Measurements from ENCODE around the gene NYAP1.
"Not testable (repeated sequence)": the region's sequence is repeated elsewhere in the genome, so short reads cannot be mapped to it uniquely, and the experiment has no call there.

NYAP1 gene

DNA sequence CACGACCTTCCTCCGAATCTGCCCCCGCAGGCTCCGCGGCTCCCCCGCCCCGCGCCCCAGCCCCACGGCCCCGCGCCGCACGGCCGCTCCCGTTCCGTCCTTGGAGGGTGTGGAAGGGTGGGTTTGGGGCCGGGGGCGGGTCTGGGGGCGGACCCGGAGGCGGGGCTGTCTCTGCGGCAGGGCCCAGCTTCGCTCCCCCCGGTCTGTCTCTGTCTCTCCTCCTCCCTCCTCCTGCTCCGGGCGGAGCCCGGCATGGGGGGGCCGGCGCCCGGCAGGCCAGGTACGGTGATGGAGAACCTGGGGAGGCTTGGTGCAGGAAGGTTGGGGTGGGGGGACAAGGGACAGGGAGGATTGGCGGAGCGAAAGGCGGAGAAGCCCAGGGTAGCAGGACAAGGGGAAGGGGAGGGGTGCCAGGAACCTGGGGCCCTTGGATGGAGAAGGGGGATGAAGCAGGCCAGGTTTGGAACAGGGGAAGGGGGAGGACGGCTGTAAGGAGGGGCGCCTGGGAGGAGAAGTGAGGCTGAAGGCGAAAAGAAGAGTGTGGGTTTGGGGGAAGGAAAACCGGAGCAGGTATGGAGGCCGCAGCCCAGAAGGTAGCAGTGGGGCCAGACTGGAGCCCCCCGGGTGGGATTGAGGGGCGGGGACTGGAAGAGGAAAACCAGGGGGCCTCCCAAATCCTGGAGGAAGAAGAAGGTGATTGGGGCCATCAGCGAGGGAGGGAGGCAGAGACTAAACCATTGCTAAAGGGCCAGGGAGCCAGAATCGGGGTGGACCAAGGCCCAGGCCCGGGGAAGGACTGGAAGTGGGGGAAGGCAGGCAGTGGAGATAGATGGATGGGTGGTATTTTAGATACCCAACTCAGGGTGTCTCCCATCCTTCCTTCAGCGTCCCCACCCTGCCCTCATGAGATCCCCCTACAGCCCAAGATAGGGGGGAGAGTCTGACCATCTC lies at the start of gene NYAP1:
NYAP1 (plus strand) TSS at position 206 of the 951 bp plus-strand sequence. CDS start 1,385 bp downstream, outside the sequence.
- no peak for DNase-seq (ENCODE audit: low read depth)

DNA sequence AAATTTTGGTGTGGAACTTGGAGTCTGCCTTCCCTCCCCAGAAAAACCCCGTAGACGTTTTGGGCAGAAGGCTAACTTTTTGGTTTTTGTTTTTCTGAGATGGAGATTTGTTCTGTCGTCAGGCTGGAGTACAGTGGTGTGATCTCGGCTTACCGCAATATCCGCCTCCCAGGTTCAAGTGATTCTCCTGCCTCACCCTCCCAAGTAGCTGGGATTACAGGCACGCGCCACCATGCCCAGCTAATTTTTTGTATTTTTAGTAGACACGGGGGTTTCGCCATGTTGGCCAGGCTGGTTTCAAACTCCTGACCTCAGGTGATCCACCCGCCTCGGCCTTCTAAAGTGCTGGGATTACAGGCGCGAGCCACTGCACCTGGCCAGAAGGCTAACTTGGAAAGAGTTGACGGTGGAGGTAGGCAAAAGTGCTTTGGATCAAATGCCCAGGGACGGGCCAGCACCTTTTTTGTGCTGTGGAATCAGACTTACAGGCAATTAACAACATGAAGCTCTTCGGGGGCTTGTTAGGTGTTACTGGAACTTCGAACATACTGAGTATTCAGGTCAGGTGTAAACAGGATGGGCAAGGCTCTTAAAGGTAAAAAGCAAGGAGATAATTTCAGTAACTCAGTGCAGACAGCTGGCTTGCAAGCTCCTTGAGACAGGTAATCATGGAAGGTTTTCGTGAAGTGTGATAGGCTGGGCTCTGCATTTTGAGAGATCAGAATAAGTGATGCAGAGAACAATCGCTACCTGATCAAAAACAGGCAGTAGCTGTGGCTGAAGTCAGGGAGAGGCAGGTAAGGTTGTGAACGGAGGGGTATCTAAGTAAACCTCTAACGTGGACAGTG lies 49.2 kb upstream of the NYAP1 start:
- DNase-seq (ENCODE audit: low read depth) = no peak

DNA sequence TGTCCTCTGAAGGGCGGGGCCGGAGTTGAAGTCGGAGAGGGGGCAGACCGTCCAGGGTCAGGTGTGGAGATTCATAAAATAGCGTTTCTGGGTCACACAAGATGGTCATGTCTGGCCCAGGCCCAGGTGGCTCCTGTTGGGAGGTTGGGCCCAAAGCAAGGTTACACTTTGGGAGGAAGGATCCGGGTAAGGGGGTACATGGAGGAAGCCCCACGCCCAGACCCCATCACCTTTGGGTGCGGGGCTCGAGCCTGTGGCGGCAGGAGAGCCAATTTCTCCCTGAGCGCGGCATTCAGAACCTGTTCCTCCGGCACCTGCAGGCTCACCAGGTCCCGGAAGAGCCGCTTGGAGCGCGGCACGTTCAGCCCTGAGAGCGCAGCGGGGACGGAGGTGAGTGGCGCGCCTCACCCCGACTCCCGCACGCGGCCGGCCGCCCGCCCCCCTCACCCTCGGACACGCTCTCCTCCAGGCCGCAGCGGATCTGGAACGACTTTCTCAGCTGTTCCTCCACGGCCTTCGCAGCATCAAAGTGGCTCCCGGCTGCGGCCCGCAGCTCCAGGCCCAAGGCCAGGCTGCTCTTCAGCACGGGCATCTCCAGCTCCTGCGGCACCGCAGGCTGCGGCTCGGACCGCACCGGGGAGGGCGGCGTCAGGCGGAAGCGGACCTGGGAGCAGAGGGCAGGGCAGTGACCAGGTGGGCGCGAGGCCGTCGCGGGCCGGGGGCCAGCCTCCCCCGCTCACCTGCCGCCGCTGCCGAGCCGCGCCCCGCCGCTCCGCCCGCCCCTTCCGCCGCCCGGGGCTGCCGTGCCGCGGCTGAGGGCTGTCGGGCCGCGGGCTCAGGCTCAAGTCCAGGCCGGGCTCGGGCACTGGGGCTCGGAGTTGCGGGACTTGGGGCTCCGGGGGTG lies 48.1 kb upstream of the NYAP1 start:
- no peak for DNase-seq (ENCODE audit: low read depth)

DNA sequence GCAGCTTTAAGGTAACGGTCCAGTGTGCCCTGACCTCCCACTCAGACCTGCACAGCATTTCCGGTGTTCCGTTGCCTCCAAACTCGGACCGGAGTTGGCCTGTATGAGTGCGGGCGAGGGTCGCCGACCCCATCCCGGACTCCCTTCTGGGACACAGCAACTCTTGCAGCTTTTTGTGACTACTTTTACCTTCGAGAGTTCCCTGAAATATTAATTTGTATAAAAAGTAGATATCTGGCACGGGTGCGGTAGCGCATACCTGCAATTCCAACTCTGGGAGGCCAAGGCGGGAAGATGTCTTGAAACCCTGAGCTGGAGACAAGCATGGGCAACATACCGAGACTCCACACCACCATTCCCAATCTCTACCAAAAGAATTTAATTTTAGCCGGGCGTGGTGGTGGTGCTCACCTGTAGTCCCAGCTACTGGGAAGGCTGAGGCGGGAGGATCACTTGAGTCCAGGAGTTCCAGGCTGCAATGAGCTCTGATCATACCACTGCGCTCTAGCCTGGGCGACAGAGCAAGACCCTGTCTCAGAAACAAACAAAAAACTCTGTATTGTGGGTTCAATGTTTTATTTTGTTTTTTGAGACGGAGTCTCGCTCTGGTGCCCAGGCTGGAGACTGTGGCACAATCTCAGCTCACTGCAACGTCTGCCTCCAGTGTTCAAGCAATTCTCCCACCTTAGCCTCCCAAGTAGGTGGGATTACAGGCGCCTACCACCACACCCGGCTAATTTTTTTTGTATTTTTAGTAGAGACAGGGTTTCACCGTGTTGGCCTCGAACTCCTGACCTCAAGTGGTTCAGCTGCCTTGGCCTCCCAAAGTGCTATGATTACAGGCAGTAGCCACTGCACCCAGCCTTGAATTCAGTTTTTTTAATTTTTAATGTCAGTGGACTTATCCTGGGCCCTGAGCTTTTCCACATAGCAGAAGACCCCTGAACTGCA lies 46.3 kb upstream of the NYAP1 start:
- no peak for DNase-seq (ENCODE audit: low read depth)

DNA sequence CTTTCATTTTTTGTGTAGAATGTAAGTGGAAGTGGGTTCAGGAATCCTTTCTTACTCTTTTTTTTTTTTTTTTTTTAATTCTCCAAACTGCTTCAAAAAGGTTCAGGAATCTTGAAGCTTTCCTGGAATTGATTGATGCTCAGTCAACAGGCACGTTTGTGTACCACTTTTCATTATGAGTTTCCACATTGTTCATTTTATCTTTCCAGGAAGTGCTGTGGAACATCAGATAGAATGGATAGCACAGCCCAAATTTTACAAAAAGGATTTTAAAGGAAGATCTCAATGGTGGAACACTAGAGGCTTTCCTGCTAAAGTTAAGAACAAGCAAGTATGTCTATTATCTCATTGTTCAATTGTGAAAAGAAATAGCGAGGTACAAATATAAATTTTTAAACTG lies 45.6 kb upstream of the NYAP1 start:
- DNase-seq (ENCODE audit: low read depth) = no peak

DNA sequence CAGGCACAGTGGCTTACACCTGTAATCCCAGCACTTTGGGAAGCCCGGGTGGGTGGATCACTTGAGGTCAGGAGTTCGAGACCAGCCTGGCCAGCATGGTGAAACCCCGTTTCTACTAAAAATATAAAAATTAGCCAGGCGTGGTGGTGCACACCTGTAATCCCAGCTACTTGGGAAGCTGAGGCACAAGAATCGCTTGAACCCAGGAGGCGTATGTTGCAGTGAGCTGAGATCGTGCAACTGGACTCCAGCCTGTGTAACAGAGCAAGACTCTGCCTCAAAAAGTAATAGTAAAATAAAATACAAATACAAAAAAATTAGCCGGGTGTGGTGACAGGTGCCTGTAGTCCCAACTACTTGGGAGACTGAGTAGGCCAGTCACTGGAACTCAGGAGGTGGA lies 45.0 kb upstream of the NYAP1 start:
- not testable (repeated sequence) for DNase-seq (ENCODE audit: low read depth)

DNA sequence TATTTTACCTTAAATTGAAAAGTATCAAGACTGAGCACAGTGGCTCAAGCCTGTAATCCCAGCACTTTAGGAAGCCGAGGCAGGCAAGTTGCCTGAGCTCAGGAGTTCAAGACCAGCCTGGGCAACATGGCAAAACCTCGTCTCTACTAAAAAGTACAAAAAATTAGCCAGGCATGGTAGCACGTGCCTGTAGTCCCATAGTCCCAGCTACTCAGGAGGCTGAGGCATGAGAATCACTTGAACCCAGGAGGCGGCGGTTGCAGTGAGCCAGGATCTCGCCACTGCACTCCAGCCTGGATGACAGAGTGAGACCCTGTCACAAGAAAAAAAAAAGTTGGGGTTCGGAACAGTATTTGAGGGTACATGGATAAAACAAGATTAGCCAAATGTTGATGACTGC lies 44.5 kb upstream of the NYAP1 start:
- not testable (repeated sequence) for DNase-seq (ENCODE audit: low read depth)

DNA sequence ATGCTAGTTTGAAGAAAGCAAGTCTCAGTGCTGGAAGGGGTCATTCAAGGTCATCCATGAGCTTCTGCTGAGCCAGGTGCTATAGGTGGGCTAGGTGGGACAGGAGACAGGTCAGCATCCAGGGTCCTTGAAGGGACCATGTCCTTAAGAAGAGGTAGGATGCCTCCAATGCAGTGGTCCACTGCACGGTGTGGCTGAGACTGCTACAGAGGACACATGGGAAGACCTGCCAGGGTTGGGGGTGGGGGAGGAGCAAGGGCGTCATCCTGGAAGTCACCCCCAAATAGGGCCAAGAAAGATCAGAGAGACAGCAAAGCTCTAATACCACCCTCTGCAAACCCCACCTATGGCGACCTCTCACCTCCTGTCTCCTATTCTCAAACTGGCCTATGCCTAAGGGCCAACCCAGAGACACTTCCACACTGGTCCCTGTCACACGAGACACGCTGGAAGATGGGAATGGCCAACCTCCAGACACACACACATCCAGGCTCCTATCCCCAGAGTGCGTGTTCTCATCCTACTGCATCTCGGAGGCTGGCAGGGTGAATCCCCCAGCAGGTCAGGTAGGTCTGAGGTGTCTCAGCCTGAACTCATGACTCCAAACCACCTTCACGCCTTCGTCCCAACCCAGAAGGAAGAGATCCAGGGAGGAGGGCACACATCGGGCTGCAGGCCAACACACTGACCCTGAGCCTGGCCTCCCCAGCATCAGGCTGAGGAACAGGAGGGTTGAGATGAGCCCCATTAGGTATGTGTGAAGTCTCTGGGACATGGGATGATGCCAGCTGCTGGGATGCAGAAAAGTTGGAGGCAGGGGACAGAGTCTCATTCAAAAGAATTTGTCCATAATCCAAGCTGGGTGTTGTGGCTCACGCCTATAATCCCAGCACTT lies 41.8 kb upstream of the NYAP1 start:
- DNase-seq (ENCODE audit: low read depth) = no peak

DNA sequence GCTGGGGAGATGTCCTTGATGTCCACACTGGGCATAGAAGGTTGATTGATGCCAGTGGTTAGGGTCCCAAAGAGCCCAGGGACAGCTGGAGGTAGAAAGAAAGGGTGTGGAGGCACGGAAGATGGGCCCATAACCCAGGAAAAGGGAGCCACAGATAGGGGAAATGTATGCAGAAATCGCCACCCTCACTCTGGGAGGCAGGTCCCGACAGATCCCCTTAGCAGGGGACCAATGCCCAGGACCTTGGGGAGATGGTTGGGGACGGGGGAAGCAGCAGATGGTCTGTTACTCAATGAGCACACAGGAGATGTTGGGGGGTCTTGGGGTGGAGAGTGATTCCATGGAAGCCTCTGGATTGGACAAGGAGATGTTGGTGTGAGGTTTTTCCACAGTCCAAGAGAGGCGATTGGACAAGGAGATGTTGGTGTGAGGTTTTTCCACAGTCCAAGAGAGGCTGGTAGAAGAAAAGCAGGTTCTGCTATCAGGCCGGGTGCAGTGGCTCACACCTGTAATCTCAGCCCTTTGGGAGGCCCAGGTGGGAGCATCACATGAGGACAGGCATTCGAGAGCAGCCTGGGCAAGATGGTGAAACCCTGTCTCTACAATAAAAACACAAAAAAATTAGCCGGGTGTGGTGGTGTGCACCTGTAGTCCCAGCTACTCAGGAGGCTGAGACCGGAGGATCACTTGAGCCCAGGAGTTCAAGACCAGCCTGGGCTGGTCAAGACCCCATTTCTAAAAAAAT lies 40.5 kb upstream of the NYAP1 start:
- DNase-seq (ENCODE audit: low read depth) = no peak

DNA sequence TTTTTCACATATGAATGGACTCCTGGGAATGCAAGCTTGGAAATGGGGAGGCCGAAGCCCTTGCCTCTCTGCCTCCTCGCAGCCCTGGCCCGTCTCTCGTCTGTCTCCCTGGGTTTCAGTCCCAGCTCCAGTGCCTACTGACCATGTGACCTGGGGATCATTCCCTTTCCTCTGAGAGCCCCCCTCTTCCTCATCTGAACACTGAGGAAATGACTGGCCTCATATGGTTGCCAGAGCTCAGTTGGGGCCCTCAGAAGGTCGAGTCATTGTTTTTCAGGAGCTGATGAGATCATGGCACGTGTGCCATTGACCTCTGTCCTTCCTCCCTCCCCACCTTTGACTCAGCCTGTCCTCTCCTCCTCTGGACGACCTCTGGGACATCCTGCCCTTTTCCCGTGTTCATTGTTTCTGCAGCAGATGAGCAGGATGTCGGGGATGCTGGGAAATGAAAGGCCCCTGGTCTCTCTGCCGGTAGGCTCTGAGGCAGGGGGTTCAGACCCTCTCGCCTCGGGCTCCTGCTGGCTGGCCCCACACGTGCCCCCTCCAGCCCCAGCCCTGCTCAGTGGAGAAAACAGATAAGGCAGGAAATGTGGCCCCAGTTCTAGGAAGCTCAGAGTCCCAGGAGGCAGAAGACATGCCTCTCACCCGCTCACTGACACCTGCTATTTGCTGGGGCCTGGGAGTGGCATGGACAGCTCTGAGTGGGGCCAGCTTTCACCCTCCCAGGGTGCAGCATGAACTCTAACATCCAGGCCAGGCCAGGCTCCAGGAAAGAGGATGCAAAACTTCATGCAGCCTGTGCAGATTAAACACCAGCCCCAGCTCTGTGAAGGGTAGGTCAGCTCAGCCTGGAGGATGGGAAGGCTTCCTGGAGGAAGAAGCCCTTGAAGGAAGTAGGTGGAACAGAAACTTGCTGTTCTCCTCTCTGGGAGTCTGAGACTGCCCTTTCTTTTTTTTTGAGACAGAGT lies 39.1 kb upstream of the NYAP1 start:
- no peak for DNase-seq (ENCODE audit: low read depth)

DNA sequence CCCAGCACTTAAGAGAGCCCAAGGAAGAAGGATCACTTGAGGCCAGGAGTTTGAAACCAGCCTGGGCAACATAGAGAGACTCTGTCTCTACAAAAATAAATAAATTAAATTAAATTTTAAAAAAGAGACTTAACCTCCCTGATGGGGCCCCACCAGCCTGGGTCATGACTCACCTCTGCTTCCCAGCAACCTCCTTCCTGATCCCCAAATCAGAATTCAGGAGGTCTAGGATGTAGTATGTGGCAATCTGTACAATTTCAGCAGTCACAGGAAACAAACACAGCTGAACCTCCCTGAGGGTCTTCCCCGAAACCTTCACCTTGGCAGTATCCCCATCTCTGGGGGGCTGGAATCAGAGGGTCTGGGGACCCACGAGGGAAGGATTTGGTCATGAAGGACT lies 37.7 kb upstream of the NYAP1 start:
- no peak for DNase-seq (ENCODE audit: low read depth)

DNA sequence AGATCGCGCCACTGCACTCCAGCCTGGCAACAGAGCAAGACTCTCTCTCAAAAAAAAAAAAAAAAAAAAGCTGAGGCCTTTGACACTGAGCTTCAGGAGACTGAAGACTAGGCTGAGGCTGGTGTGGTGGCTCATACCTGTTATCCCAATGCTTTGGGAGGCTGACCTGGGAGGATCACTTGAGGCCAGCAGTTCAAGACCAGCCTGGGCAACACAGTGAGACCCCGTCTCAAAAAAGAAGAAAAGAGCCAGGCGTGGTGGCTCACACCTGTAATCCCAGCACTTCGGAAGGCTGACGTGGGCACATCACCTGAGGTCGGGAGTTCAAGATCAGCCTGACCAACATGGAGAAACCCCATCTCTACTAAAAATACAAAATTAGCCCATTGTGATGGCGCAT lies 36.4 kb upstream of the NYAP1 start:
- not testable (repeated sequence) for DNase-seq (ENCODE audit: low read depth)

DNA sequence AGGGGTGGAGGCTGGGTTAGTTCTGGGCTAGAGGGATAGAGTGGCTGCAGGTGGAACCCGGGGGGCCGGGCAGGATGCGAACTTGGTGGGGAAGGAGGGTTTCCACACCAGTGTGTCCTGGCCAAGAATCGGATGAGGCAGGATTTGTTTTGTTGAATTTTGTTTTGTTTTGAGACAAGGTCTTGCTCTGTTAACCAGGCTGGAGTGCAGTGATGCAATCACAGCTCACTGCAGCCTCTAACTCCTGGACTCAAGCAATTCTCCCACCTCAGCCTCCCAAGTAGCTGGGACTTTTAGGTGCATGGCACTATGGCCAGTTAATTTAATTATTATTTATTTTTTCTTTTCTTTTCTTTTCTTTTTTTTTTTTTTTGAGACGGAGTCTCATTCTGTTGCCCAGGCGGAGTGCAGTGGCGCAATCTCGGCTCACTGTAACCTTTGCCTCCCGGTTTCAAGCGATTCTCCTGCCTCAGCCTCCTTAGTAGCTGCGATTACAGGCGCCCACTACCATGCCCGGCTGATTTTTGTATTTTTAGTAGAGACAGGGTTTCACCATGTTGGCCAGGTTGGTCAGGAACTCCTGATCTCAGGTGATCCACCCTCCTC lies 34.4 kb upstream of the NYAP1 start:
- DNase-seq (ENCODE audit: low read depth) = no peak

DNA sequence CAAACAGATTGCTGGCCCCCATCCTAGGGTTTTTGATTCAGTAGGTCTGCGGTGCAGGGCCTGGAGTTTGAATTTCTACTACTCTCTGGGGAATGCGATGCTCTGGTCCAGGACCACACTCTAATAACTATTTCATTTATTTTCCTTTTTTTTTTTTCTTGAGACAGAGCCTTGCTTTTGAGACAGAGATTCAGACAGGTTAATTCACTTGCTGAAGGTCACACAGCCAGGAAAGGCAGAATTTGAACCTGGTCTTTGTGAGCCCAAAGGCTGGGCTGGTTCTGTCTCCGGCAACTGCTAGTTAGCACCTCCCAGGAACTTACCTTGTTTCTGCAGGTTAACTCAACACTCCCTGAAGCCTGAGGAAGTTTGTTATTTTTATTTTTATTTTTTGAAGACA lies 31.2 kb upstream of the NYAP1 start:
- no peak for DNase-seq (ENCODE audit: low read depth)

DNA sequence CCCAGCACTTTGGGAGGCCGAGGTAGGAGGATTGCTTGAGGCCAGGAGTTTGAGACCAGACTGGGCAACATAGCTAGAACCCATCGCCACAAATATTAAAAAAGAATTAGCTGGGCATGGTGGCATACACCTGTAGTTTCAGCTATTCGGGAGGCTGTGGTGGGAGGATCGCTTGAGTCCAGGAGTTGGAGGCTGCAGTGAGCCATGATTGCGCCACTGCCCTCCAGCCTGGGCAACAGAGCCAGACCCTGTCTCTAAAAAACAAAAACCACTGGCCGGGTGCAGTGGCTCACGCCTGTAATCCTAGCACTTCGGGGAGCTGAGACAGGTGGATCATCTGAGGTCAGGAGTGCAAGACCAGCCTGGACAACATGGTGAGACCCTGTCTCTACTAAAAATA lies 29.9 kb upstream of the NYAP1 start:
- not testable (repeated sequence) for DNase-seq (ENCODE audit: low read depth)

DNA sequence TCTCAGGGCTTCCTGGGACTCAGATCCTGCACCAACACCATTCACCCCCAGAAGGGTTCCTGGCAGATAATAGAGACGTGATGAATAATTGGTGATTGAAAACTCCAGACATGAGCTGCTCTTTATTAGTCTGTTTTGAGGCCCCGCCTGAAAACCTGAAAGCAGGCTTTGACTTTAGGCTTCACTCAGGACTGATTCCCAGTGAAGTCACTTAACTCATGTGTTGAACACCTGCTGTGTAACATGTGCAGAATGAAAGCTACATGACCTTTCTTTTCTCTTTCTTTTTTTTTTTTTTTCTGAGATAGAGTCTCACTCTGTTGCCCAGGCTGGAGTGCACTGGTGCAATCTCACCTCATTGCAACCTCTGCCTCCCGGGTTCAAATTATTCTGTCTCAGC lies 28.5 kb upstream of the NYAP1 start:
- DNase-seq (ENCODE audit: low read depth) = no peak

DNA sequence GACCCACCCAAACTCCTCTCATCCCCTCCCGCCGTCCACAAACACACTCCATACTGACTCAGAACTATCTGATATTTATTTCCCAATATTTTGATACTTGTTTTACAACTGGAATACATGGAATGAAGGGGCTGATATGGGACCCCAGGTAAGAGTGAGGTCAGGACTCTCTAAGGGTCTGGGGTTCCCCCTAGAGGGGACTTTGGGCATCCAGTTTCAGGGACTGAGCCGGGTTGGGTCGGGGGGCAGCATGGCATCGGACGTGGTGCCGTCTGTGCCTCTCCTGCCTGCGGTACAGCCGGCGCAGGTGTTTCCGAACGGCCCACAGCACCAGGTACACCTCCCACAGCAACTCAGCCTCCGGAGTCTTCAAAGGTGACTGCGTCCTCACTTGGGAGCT lies 27.2 kb upstream of the NYAP1 start:
- no peak for DNase-seq (ENCODE audit: low read depth)

Measured in stimulated activated CD8-positive, alpha-beta memory T cell treated with anti-CD3 and anti-CD28 coated beads, Interleukin-15, amount 100 ng/mL, for 1 hour (primary cell).